Astrocyte (in vitro differentiated cells and primary cell): ENCODE results near the gene CALR3. TPM values are rescaled to one million over a fixed set of nuclear protein-coding genes. Genes with fewer than 3 reads are reported as not detected.

Experiments used
- DNase-seq: peaks from one replicate; pipeline ENCODE4 v3.0.0-alpha.2; 2010; ENCODE audit warnings: low read depth
- FAIRE-seq: peaks from 2 replicates; lab custom pipeline; 2011; peaks lifted over from hg19 to GRCh38; lab: Jason Lieb, UNC
- H2AFZ ChIP-seq: 2 replicates; pipeline ENCODE4 v1.6.0; 2012; ENCODE audit warnings: low read depth, low read length, inconsistent platforms
- H3K27ac ChIP-seq: 2 replicates; pipeline ENCODE4 v1.5.1; 2011; ENCODE audit warnings: low read depth, low read length, inconsistent platforms
- H3K27me3 ChIP-seq: 2 replicates; pipeline ENCODE4 v1.6.0; 2011; ENCODE audit warnings: low read length, inconsistent platforms; ENCODE audit not compliant: insufficient read depth
- H3K36me3 ChIP-seq: 2 replicates; pipeline ENCODE4 v1.5.1; 2011; ENCODE audit warnings: low read length, inconsistent platforms; ENCODE audit not compliant: insufficient read depth
- H3K4me1 ChIP-seq: 2 replicates; pipeline ENCODE4 v1.5.1; 2011; ENCODE audit warnings: low read length, inconsistent platforms; ENCODE audit not compliant: insufficient read depth
- H3K4me2 ChIP-seq: 2 replicates; pipeline ENCODE4 v1.6.0; 2012; ENCODE audit warnings: low read length, inconsistent platforms
- H3K4me3 ChIP-seq: 2 replicates; pipeline ENCODE4 v1.5.1; 2011; ENCODE audit warnings: low read depth, mild to moderate bottlenecking, low read length, inconsistent platforms; ENCODE audit not compliant: insufficient read depth
- H3K79me2 ChIP-seq: 2 replicates; pipeline ENCODE4 v1.6.0; 2012; ENCODE audit warnings: mild to moderate bottlenecking, low read length, inconsistent platforms; ENCODE audit not compliant: insufficient read depth
- H3K9ac ChIP-seq: 2 replicates; pipeline ENCODE4 v1.6.0; 2012; ENCODE audit warnings: mild to moderate bottlenecking, low read length, inconsistent platforms
- H3K9me3 ChIP-seq: 2 replicates; pipeline ENCODE4 v1.5.1; 2012; ENCODE audit warnings: low read depth, mild to moderate bottlenecking, low read length, inconsistent platforms; ENCODE audit not compliant: insufficient read depth
- H4K20me1 ChIP-seq: 2 replicates; pipeline ENCODE4 v1.6.0; 2012; ENCODE audit warnings: low read length, inconsistent platforms; ENCODE audit not compliant: insufficient read depth
- H3K27ac Mint-ChIP-seq: one replicate; pipeline ENCODE4 v1.8.0; 2021; ENCODE audit warnings: mild to moderate bottlenecking, mixed read lengths; ENCODE audit not compliant: unreplicated experiment
- H3K27me3 Mint-ChIP-seq: one replicate; pipeline ENCODE4 v1.8.0; 2021; ENCODE audit warnings: low read depth, mixed read lengths; ENCODE audit not compliant: unreplicated experiment
- H3K36me3 Mint-ChIP-seq: one replicate; pipeline ENCODE4 v1.8.0; 2021; ENCODE audit warnings: low read depth, mixed read lengths; ENCODE audit not compliant: unreplicated experiment
- H3K4me1 Mint-ChIP-seq: one replicate; pipeline ENCODE4 v1.8.0; 2021; ENCODE audit warnings: low read depth, mixed read lengths; ENCODE audit not compliant: unreplicated experiment
- H3K4me3 Mint-ChIP-seq: one replicate; pipeline ENCODE4 v1.8.0; 2021; ENCODE audit warnings: mild to moderate bottlenecking, moderate library complexity, mixed read lengths; ENCODE audit not compliant: unreplicated experiment
- H3K9me3 Mint-ChIP-seq: one replicate; pipeline ENCODE4 v1.8.0; 2021; ENCODE audit warnings: mild to moderate bottlenecking, mixed read lengths; ENCODE audit not compliant: unreplicated experiment
- EZH2 ChIP-seq: IDR thresholded peaks from 2 replicates; pipeline ENCODE4 v1.6.1; 2012; ENCODE audit warnings: mild to moderate bottlenecking, low read length, inconsistent platforms; ENCODE audit not compliant: insufficient read depth
- total RNA-seq: library from RNA; stranded (reverse); gene quantifications from 2 replicates; pipeline ENCODE4 v1.2.1, GENCODE V29; 2021
- TF ChIP-seq, protein P1 (sequence below): IDR thresholded peaks from 2 replicates; pipeline ENCODE4 v1.5.1; 2011; ENCODE audit warnings: low read depth, mild to moderate bottlenecking, inconsistent platforms, low read length, moderate library complexity; ENCODE audit not compliant: insufficient read depth

CALR3 gene
- total RNA-seq, 1 donor from 2014 or later = not detected

DNA sequence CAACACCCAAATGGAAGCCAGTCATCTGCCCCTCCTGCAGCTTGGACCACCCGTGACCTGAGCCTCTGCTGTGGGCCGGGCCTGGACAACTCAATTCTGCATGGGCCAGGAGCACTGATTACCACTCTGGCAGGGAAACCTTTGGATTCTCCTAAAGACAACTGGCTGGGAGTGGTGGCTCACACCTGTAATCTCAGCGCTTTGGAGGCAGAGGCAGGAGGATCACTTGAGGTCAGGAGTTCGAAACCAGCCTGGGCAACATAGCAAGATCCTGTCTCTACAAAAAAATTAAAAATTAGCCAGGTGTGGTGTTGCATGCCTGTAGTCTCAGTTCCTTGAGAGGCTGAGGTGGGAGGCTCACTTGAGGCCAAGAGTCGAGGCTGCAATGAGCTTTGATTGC is 30.7 kb downstream of the CALR3 start:
- Mint-ChIP-seq H3K4me3 (no peak overlapping the region), H3K27me3 (no peaks in the 10 kb centered on the region), H3K9me3 (no peaks in the 10 kb centered on the region), H3K36me3 (peaks cover 10% of the 10 kb centered on the region), H3K4me1 (peaks cover 23% of the 10 kb centered on the region), H3K27ac (no peak overlapping the region)
- Histone ChIP-seq H3K4me1 (peaks cover 12% of the 10 kb centered on the region), H3K4me3 (no peak overlapping the region), H2AFZ (no peak overlapping the region), H3K9me3 (no peaks in the 10 kb centered on the region), H4K20me1 (peaks cover 96% of the 10 kb centered on the region), H3K4me2 (no peak overlapping the region), H3K36me3 (no peaks in the 10 kb centered on the region), H3K27ac (no peak overlapping the region), H3K79me2 (peaks cover 96% of the 10 kb centered on the region), H3K9ac (no peak overlapping the region), H3K27me3 (no peaks in the 10 kb centered on the region)
- DNase-seq (no peak), FAIRE-seq (no peak)
- TF ChIP-seq EZH2 = no peak
- TF ChIP-seq, protein P1, sequence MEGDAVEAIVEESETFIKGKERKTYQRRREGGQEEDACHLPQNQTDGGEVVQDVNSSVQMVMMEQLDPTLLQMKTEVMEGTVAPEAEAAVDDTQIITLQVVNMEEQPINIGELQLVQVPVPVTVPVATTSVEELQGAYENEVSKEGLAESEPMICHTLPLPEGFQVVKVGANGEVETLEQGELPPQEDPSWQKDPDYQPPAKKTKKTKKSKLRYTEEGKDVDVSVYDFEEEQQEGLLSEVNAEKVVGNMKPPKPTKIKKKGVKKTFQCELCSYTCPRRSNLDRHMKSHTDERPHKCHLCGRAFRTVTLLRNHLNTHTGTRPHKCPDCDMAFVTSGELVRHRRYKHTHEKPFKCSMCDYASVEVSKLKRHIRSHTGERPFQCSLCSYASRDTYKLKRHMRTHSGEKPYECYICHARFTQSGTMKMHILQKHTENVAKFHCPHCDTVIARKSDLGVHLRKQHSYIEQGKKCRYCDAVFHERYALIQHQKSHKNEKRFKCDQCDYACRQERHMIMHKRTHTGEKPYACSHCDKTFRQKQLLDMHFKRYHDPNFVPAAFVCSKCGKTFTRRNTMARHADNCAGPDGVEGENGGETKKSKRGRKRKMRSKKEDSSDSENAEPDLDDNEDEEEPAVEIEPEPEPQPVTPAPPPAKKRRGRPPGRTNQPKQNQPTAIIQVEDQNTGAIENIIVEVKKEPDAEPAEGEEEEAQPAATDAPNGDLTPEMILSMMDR = no peak

DNA sequence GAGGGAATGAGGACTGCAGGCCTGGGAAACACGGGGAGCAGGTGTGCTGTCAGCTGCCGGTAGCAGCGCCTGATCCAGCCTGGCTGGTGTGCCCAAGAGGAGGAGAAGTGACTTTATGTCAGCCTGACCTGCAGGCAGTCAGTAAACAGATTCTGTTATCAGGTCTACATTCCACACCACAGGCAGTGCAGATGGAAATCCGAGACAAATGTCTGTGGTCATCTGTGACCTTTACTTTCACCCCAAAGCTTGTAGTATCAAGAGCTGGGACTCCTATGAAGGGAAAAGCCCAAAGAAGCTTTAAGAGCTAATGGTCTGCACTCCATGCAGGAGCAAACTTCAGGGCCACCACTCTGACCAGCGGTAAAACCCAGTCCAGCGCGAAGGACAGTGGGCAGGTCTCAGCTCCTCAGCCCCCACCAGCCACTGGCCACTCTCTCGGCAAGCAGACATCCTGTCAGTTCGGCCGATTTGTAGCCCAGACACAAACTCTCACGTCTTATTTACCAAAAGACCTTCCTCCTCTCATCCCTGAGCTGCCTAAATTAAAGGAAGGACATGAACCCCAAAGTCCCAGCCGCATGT is 31.9 kb downstream of the CALR3 start:
- Histone ChIP-seq H3K9ac (no peak overlapping the region), H3K9me3 (no peaks in the 10 kb centered on the region), H3K4me3 (no peak overlapping the region), H3K36me3 (no peaks in the 10 kb centered on the region), H3K4me2 (peak overlapping the region; percentile 1), H4K20me1 (peaks cover 96% of the 10 kb centered on the region), H2AFZ (no peak overlapping the region), H3K79me2 (peaks cover 96% of the 10 kb centered on the region), H3K4me1 (peaks cover 12% of the 10 kb centered on the region), H3K27ac (no peak overlapping the region), H3K27me3 (no peaks in the 10 kb centered on the region)
- FAIRE-seq (no peak), DNase-seq (peak; percentile 56)
- Mint-ChIP-seq H3K4me3 (peak overlapping the region; percentile 6), H3K27me3 (no peaks in the 10 kb centered on the region), H3K9me3 (no peaks in the 10 kb centered on the region), H3K4me1 (peaks cover 20% of the 10 kb centered on the region), H3K36me3 (peaks cover 9% of the 10 kb centered on the region), H3K27ac (peak overlapping the region; percentile 84)
- no peak for TF ChIP-seq EZH2
- TF ChIP-seq, protein P1 = no peak

DNA sequence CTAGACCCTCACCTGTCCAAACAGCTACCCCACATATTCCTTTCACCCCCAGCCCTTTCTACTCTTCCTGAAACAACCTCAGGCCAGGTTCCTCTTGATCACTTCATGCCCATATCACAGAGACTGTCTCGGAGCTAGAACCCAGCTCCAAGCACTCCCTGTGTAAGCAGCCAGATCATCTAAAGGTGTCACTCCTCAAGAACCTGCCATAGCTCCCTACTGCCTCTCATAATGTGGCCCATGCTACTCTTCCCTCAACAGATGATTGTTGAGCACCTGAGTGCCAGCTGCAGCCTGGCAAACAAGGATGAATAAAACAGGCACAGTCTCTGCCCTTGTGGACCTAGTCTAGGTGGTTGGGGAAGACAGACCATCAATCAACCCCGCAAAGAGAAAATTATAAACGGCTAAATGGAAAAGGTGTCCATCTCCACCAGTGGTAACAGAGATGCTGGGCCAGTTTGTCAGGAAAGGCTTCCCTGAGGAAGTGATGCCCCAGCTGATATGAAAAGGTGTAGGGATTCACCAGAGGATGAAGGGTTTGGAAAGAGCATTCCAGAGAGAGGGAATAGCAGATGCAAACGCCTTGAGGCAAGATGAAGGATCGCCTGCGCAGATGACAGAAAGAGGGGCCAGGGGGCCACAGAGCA is 32.5 kb downstream of the CALR3 start:
- Histone ChIP-seq H3K27me3 (no peaks in the 10 kb centered on the region), H3K79me2 (peaks cover 96% of the 10 kb centered on the region), H4K20me1 (peaks cover 96% of the 10 kb centered on the region), H3K4me3 (no peak overlapping the region), H3K9me3 (no peaks in the 10 kb centered on the region), H3K4me2 (peak overlapping the region; percentile 1), H3K27ac (no peak overlapping the region), H3K9ac (peak overlapping the region; percentile 14), H2AFZ (no peak overlapping the region), H3K36me3 (no peaks in the 10 kb centered on the region), H3K4me1 (peaks cover 15% of the 10 kb centered on the region)
- DNase-seq (no peak), FAIRE-seq (no peak)
- TF ChIP-seq, protein P1 = no peak
- no peak for TF ChIP-seq EZH2
- peak overlapping the region; percentile 84 for H3K27ac Mint-ChIP-seq
- no peaks in the 10 kb centered on the region for H3K27me3 Mint-ChIP-seq
- H3K4me3 Mint-ChIP-seq = peak overlapping the region; percentile 6
- no peaks in the 10 kb centered on the region for H3K9me3 Mint-ChIP-seq
- peaks cover 6% of the 10 kb centered on the region for H3K36me3 Mint-ChIP-seq
- H3K4me1 Mint-ChIP-seq = peaks cover 22% of the 10 kb centered on the region
